Endothelial cell (in vitro differentiated cells): Measurements from ENCODE around the gene CHCHD6. TPM values are rescaled to one million over a fixed set of nuclear protein-coding genes. Genes with fewer than 3 reads are reported as not detected.

Source experiments
- DNase-seq: peaks from one replicate; pipeline ENCODE4 v3.0.0; 2021; ENCODE audit warnings: low spot score
- H3K27ac Mint-ChIP-seq: one replicate; pipeline ENCODE4 v1.8.0; 2021; ENCODE audit warnings: mixed read lengths, inconsistent platforms; ENCODE audit not compliant: unreplicated experiment
- H3K27me3 Mint-ChIP-seq: one replicate; pipeline ENCODE4 v1.8.0; 2021; ENCODE audit warnings: mild to moderate bottlenecking, moderate library complexity, mixed read lengths, inconsistent platforms; ENCODE audit not compliant: unreplicated experiment
- H3K36me3 Mint-ChIP-seq: one replicate; pipeline ENCODE4 v1.8.0; 2021; ENCODE audit warnings: mild to moderate bottlenecking, low read depth, mixed read lengths, inconsistent platforms; ENCODE audit not compliant: unreplicated experiment
- H3K4me1 Mint-ChIP-seq: one replicate; pipeline ENCODE4 v1.8.0; 2021; ENCODE audit warnings: mild to moderate bottlenecking, mixed read lengths, inconsistent platforms; ENCODE audit not compliant: unreplicated experiment
- H3K4me3 Mint-ChIP-seq: one replicate; pipeline ENCODE4 v1.8.0; 2021; ENCODE audit warnings: mild to moderate bottlenecking, mixed read lengths, inconsistent platforms; ENCODE audit not compliant: unreplicated experiment
- H3K9me3 Mint-ChIP-seq: one replicate; pipeline ENCODE4 v1.8.0; 2021; ENCODE audit warnings: mixed read lengths, inconsistent platforms; ENCODE audit not compliant: unreplicated experiment
- total RNA-seq: library from RNA; stranded (reverse); fragmentation: NEBNext Ultra II Directional; extraction: Animal tissue kit (Norgen Biotek cat#: 25700); gene quantifications from one replicate; pipeline ENCODE4 v1.2.1, GENCODE V29; 2021; ENCODE audit not compliant: unreplicated experiment
- TF ChIP-seq, protein P1 (sequence below): fragments of 200-600 bp; sonication (generic); IDR thresholded peaks from one replicate; pipeline ENCODE4 v1.5.0; 2021; ENCODE audit warnings: antibody characterized with exemption; ENCODE audit not compliant: unreplicated experiment

CHCHD6 gene
- total RNA-seq, 1 donor from 2014 or later = 9.2 TPM

- TF ChIP-seq, protein P1, sequence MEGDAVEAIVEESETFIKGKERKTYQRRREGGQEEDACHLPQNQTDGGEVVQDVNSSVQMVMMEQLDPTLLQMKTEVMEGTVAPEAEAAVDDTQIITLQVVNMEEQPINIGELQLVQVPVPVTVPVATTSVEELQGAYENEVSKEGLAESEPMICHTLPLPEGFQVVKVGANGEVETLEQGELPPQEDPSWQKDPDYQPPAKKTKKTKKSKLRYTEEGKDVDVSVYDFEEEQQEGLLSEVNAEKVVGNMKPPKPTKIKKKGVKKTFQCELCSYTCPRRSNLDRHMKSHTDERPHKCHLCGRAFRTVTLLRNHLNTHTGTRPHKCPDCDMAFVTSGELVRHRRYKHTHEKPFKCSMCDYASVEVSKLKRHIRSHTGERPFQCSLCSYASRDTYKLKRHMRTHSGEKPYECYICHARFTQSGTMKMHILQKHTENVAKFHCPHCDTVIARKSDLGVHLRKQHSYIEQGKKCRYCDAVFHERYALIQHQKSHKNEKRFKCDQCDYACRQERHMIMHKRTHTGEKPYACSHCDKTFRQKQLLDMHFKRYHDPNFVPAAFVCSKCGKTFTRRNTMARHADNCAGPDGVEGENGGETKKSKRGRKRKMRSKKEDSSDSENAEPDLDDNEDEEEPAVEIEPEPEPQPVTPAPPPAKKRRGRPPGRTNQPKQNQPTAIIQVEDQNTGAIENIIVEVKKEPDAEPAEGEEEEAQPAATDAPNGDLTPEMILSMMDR = no peak
- Mint-ChIP-seq H3K4me1 (no peaks in the 10 kb centered on the region), H3K27me3 (peaks cover 3% of the 10 kb centered on the region), H3K4me3 (no peak overlapping the region), H3K27ac (no peak overlapping the region), H3K36me3 (no peaks in the 10 kb centered on the region), H3K9me3 (no peaks in the 10 kb centered on the region)
- no peak for DNase-seq
Observed at GRCh38 chr3:126692858-126693257, 11.2 kb upstream of the CHCHD6 start.

GRCh38 chr3:126693921-126694320, 10.1 kb upstream of the CHCHD6 start:
- Mint-ChIP-seq H3K27me3 (peaks cover 3% of the 10 kb centered on the region), H3K4me3 (no peak overlapping the region), H3K4me1 (no peaks in the 10 kb centered on the region), H3K36me3 (no peaks in the 10 kb centered on the region), H3K9me3 (no peaks in the 10 kb centered on the region), H3K27ac (no peak overlapping the region)
- no peak for DNase-seq
- TF ChIP-seq, protein P1 = no peak

DNA sequence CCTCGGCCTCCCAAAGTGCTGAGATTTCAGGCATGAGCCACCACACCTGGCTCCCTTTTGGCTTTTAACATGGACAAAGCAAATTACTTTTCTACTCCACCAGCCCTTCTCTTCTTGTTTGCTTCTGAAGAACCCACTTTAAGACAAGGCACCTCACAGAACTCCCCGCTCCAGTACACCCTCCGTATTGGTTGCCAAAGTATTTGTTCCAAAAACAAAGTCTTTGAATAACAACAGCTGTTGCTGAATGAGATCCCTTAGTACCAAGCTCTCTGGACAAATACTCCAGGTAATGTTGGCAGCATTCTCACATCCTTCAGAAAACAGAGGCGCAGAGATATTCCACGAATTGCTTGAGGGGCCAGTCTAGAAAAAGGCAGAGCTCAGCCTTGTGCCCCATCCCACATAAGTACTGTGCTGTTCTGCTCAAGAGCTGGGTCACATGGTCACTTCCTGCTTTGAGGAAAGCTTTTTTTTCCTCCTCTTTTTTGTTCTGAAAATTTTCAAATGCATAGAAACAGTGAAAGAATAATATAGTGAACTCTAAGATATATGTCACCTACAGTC, 7.3 kb upstream of the CHCHD6 start:
- DNase-seq = no peak
- H3K9me3 Mint-ChIP-seq = no peaks in the 10 kb centered on the region
- H3K27ac Mint-ChIP-seq = no peak overlapping the region
- peaks cover 2% of the 10 kb centered on the region for H3K27me3 Mint-ChIP-seq
- H3K4me3 Mint-ChIP-seq = no peak overlapping the region
- H3K4me1 Mint-ChIP-seq = no peaks in the 10 kb centered on the region
- no peaks in the 10 kb centered on the region for H3K36me3 Mint-ChIP-seq
- TF ChIP-seq, protein P1 = no peak

- Mint-ChIP-seq H3K27ac (no peak overlapping the region), H3K9me3 (no peaks in the 10 kb centered on the region), H3K36me3 (no peaks in the 10 kb centered on the region), H3K4me3 (no peak overlapping the region), H3K4me1 (peaks cover 8% of the 10 kb centered on the region), H3K27me3 (peaks cover 5% of the 10 kb centered on the region)
- TF ChIP-seq, protein P1 = no peak
- no peak for DNase-seq
Observed at GRCh38 chr3:126699011-126699410, 5.0 kb upstream of the CHCHD6 start.

GRCh38 chr3:126704494-126705214, 614 bp downstream of the CHCHD6 start:
- TF ChIP-seq, protein P1 = no peak
- H3K4me1 Mint-ChIP-seq = peaks cover 12% of the 10 kb centered on the region
- no peak overlapping the region for H3K27ac Mint-ChIP-seq
- peaks cover 4% of the 10 kb centered on the region for H3K27me3 Mint-ChIP-seq
- H3K4me3 Mint-ChIP-seq = peak overlapping the region; percentile 90
- H3K36me3 Mint-ChIP-seq = no peaks in the 10 kb centered on the region
- no peak for DNase-seq
- no peaks in the 10 kb centered on the region for H3K9me3 Mint-ChIP-seq
